HG02759 (cell line): Measurements from ENCODE around the gene OR2A14.
A peak's percentile ranks its signal among the peaks of the same experiment; 100 is the strongest.
"Not testable (repeated sequence)": the region's sequence is repeated elsewhere in the genome, so short reads cannot be mapped to it uniquely, and the experiment has no call there.

Experiments used
- ATAC-seq: cut with Tn5 transposase; IDR thresholded peaks from one replicate; pipeline ENCODE4 v1.9.1; 2021; ENCODE audit warnings: mild to moderate bottlenecking, moderate library complexity; ENCODE audit not compliant: unreplicated experiment

The OR2A14 gene

GRCh38 chr7:144148224-144148827, 25.4 kb downstream of the OR2A14 start:
- ATAC-seq: no peak

GRCh38 chr7:144158861-144159260, 35.9 kb downstream of the OR2A14 start:
- no peak for ATAC-seq

- ATAC-seq: no peak
Observed at GRCh38 chr7:144164784-144165183, 41.8 kb downstream of the OR2A14 start.

GRCh38 chr7:144171594-144172350, 48.8 kb downstream of the OR2A14 start:
- not testable (repeated sequence) for ATAC-seq

GRCh38 chr7:144174613-144175012, 51.6 kb downstream of the OR2A14 start:
- no peak for ATAC-seq

- peak; percentile 99 for ATAC-seq
Observed at GRCh38 chr7:144178380-144179164, 55.6 kb downstream of the OR2A14 start.

- ATAC-seq: peak; percentile 26
Observed at GRCh38 chr7:144179165-144179479, 56.1 kb downstream of the OR2A14 start.
